OCI-LY1 (cell line): ENCODE data around the gene PRPF18.

Experiments used
- H2AFZ ChIP-seq: fragments of 200-600 bp; sonication (generic), shearing (Covaris generic); 2 replicates; pipeline ENCODE4 v1.6.0; 2014; ENCODE audit warnings: antibody characterized with exemption, mild to moderate bottlenecking, low read length
- H3F3A ChIP-seq: fragments of 200-600 bp; sonication (generic), shearing (Covaris generic); 2 replicates; pipeline ENCODE4 v1.6.0; 2014; ENCODE audit warnings: mild to moderate bottlenecking, antibody characterized with exemption, low read length, moderate library complexity; ENCODE audit not compliant: insufficient read depth
- H3K27ac ChIP-seq: fragments of 200-600 bp; sonication (generic); 2 replicates; pipeline ENCODE4 v1.5.1; 2014; ENCODE audit warnings: low read length, mixed run types, mild to moderate bottlenecking, low read depth; ENCODE audit not compliant: poor library complexity, severe bottlenecking
- H3K27me3 ChIP-seq: fragments of 200-600 bp; sonication (generic); 2 replicates; pipeline ENCODE4 v1.6.0; 2014; ENCODE audit warnings: antibody characterized with exemption, mild to moderate bottlenecking, low read length, moderate library complexity; ENCODE audit not compliant: insufficient read depth
- H3K36me3 ChIP-seq: fragments of 200-600 bp; sonication (generic); 2 replicates; pipeline ENCODE4 v1.6.1; 2014; ENCODE audit warnings: mild to moderate bottlenecking, antibody characterized with exemption, low read length, moderate library complexity, mixed read lengths; ENCODE audit not compliant: insufficient read depth
- H3K4me1 ChIP-seq: fragments of 200-600 bp; sonication (generic); 2 replicates; pipeline ENCODE4 v1.5.1; 2014; ENCODE audit warnings: mild to moderate bottlenecking, low read length, moderate library complexity; ENCODE audit not compliant: insufficient read depth, severe bottlenecking
- H3K4me2 ChIP-seq: fragments of 200-600 bp; sonication (generic), shearing (Covaris generic); 2 replicates; pipeline ENCODE4 v1.6.1; 2014; ENCODE audit warnings: low read length
- H3K4me3 ChIP-seq: fragments of 200-600 bp; sonication (generic); 2 replicates; pipeline ENCODE4 v1.5.1; 2014; ENCODE audit warnings: low read length, low read depth, mild to moderate bottlenecking, mixed read lengths; ENCODE audit not compliant: poor library complexity, severe bottlenecking
- H3K79me2 ChIP-seq: fragments of 200-600 bp; shearing (Covaris generic); 2 replicates; pipeline ENCODE4 v1.6.1; 2016; ENCODE audit warnings: mixed run types, low read length, mixed read lengths; ENCODE audit not compliant: insufficient read depth
- H3K9ac ChIP-seq: fragments of 200-600 bp; sonication (generic), shearing (Covaris generic); 2 replicates; pipeline ENCODE4 v1.6.1; 2014; ENCODE audit warnings: mild to moderate bottlenecking, low read length, mixed read lengths
- H3K9me2 ChIP-seq: fragments of 200-600 bp; sonication (generic), shearing (Covaris generic); 2 replicates; pipeline ENCODE4 v1.6.1; 2014; ENCODE audit warnings: low read depth, mild to moderate bottlenecking, low read length, mixed read lengths
- H3K9me3 ChIP-seq: fragments of 200-600 bp; shearing (Covaris generic); 2 replicates; pipeline ENCODE4 v1.6.1; 2014; ENCODE audit warnings: low read length, mixed read lengths
- H4K20me1 ChIP-seq: fragments of 200-600 bp; sonication (generic), shearing (Covaris generic); 2 replicates; pipeline ENCODE4 v1.6.0; 2016; ENCODE audit warnings: mild to moderate bottlenecking, low read length; ENCODE audit not compliant: insufficient read depth
- CTCF ChIP-seq: fragments of 200-600 bp; sonication (generic), shearing (Covaris generic); IDR thresholded peaks from 2 replicates; pipeline ENCODE4 v1.5.1; 2017; ENCODE audit warnings: mild to moderate bottlenecking, antibody characterized with exemption, low read length, moderate library complexity, mixed read lengths
- EZH2 ChIP-seq: fragments of 200-600 bp; sonication (generic), shearing (Covaris generic); IDR thresholded peaks from 2 replicates; pipeline ENCODE4 v1.8.0; 2017; ENCODE audit warnings: borderline replicate concordance, mixed run types, mild to moderate bottlenecking, antibody characterized with exemption, low read length, moderate library complexity, mixed read lengths

PRPF18 gene

DNA sequence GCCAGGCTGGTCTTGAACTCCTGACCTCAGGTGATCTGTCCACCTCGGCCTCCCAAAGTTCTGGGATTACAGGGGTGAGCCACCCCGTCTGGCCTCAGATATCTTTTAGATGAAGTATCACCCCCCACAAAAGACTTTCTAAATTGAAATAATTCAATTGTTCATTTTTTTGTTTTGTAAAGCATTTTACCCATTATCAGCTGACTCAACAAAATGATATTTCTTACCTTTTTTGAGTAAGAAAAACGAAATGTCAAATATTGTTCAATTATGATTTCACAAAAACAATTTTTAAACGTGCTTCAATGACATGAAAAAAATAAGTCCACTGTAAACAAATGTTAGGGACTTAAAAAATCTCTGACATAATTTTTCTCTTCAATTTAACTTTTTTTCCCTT is 822 bp upstream of the PRPF18 start:
- Histone ChIP-seq H2AFZ (no peak overlapping the region), H3K9me2 (no peaks in the 10 kb centered on the region), H3K27ac (no peak overlapping the region), H3K27me3 (no peaks in the 10 kb centered on the region), H4K20me1 (no peaks in the 10 kb centered on the region), H3K9ac (no peak overlapping the region), H3K9me3 (no peaks in the 10 kb centered on the region), H3K4me1 (peaks cover 11% of the 10 kb centered on the region), H3K4me2 (no peak overlapping the region; the same call in 1 of the 2 replicates), H3K79me2 (no peaks in the 10 kb centered on the region; the same call in 1 of the 2 replicates), H3K4me3 (no peak overlapping the region), H3F3A (no peaks in the 10 kb centered on the region), H3K36me3 (no peaks in the 10 kb centered on the region)
- TF ChIP-seq CTCF = no peak
- no peak for TF ChIP-seq EZH2

GRCh38 chr10:13587391-13587790 is 626 bp downstream of the PRPF18 start:
- Histone ChIP-seq H3K79me2 (no peaks in the 10 kb centered on the region; the same call in 1 of the 2 replicates), H3K4me2 (peak overlapping the region; percentile 89), H3K9ac (peak overlapping the region; percentile 79), H3K4me3 (peak overlapping the region; percentile 95), H3K27me3 (no peaks in the 10 kb centered on the region), H3K9me2 (no peaks in the 10 kb centered on the region), H4K20me1 (no peaks in the 10 kb centered on the region), H3K4me1 (peaks cover 11% of the 10 kb centered on the region), H3K9me3 (no peaks in the 10 kb centered on the region), H3F3A (no peaks in the 10 kb centered on the region), H3K27ac (no peak overlapping the region), H3K36me3 (peaks cover 6% of the 10 kb centered on the region; the same call in 1 of the 2 replicates), H2AFZ (no peak overlapping the region)
- TF ChIP-seq EZH2 (no peak), CTCF (no peak)

- peaks cover 11% of the 10 kb centered on the region for H3K4me1 ChIP-seq
- H2AFZ ChIP-seq = no peak overlapping the region
- no peaks in the 10 kb centered on the region for H3K27me3 ChIP-seq
- H3K9me3 ChIP-seq = no peaks in the 10 kb centered on the region
- H4K20me1 ChIP-seq = no peaks in the 10 kb centered on the region
- H3K9me2 ChIP-seq = no peaks in the 10 kb centered on the region
- H3K36me3 ChIP-seq = peaks cover 13% of the 10 kb centered on the region; the same call in 1 of the 2 replicates
- no peak overlapping the region for H3K9ac ChIP-seq
- no peak overlapping the region for H3K27ac ChIP-seq
- TF ChIP-seq CTCF = no peak; the same call in 1 of the 2 replicates
- TF ChIP-seq EZH2 = no peak
- H3K79me2 ChIP-seq = peaks cover 2% of the 10 kb centered on the region; the same call in 1 of the 2 replicates
- H3F3A ChIP-seq = no peaks in the 10 kb centered on the region
- no peak overlapping the region for H3K4me2 ChIP-seq
- no peak overlapping the region for H3K4me3 ChIP-seq
These were observed 2.6 kb downstream of the PRPF18 start for GRCh38 chr10:13589316-13589715.
